Upper lobe of left lung (tissue), 6 donors: ENCODE data around the gene FGF1. TPM values are rescaled to one million over a fixed set of nuclear protein-coding genes. Genes with fewer than 3 reads are reported as not detected.

Experiments used
- ATAC-seq, 2 donors: fragments of 200-7000 bp; cut with Tn5 transposase; one replicate each; pipeline ENCODE4 v1.9.1; 2022; ENCODE audit warnings: mild to moderate bottlenecking in 2 of 2, moderate library complexity in 2 of 2; ENCODE audit not compliant: low FRiP score in 2 of 2
- DNase-seq, 2 donors: peaks; one replicate each; pipeline ENCODE4 v3.0.0-alpha.2; 2019 to 2020
- H3K27ac ChIP-seq, 4 donors: fragments of 200-600 bp; sonication (generic); one replicate each; pipeline ENCODE4 v1.5.1; 2016 to 2019
- H3K27me3 ChIP-seq, 4 donors: fragments of 200-600 bp; sonication (generic); one replicate each; pipeline ENCODE4 v1.5.1; 2017 to 2019
- H3K36me3 ChIP-seq, 4 donors: fragments of 200-600 bp; sonication (generic); one replicate each; pipeline ENCODE4 v1.5.1; 2016 to 2019
- H3K4me1 ChIP-seq, 4 donors: fragments of 200-600 bp; sonication (generic); one replicate each; pipeline ENCODE4 v1.5.1; 2018 to 2019
- H3K4me3 ChIP-seq, 4 donors: fragments of 200-600 bp; sonication (generic); one replicate each; pipeline ENCODE4 v1.5.1; 2017 to 2019; ENCODE audit warnings: mild to moderate bottlenecking in 2 of 4, moderate library complexity in 1 of 4
- H3K9me3 ChIP-seq, 4 donors: fragments of 200-600 bp; sonication (generic); one replicate each; pipeline ENCODE4 v1.5.1; 2018 to 2019
- CTCF ChIP-seq, 6 experiments: fragments of 450-650 bp in 4 of 6; fragments of 200-600 bp in 2 of 6; sonication (generic) in 2 of 6; IDR thresholded peaks; one replicate each; pipeline ENCODE4 v1.5.1; 2016 to 2019; ENCODE audit warnings: antibody characterized with exemption in 6 of 6
- EP300 ChIP-seq, 4 donors: sonication (generic); formaldehyde crosslinking; IDR thresholded peaks; one replicate each; pipeline ENCODE4 v1.5.1; 2017; ENCODE audit warnings: antibody characterized with exemption in 4 of 4, control low read depth in 2 of 4
- POLR2A ChIP-seq, 4 donors: fragments of 450-650 bp; IDR thresholded peaks; one replicate each; pipeline ENCODE4 v1.5.1; 2016 to 2017; ENCODE audit warnings: antibody characterized with exemption in 4 of 4, mild to moderate bottlenecking in 2 of 4
- POLR2AphosphoS5 ChIP-seq, 2 donors: sonication (generic); formaldehyde crosslinking; IDR thresholded peaks; one replicate each; pipeline ENCODE4 v1.5.1; 2017; ENCODE audit warnings: antibody characterized with exemption in 2 of 2
- WGBS, 2 donors: methylation state at CpG; one replicate each; pipeline ENCODE4 v1.1.5; 2017 to 2018; 5-methylcytosine and 5-hydroxymethylcytosine counted together
- total RNA-seq, 6 donors: library from RNA; depleted of rRNA in 4 of 6; stranded (reverse); fragments of >200 nt in 4 of 6; gene quantifications; one replicate each; pipeline versions ENCODE4 v1.1.0 to v1.2.1, GENCODE V29; 2016 to 2021
- donor health status: DM: no; HTN: no; CAD: no; lungs with moderate emphysema.
- donor health status: DM: no; HTN: yes; CAD: no; lungs with severe emphysema.

FGF1 gene
- total RNA-seq, 6 donors from 2014 or later: 0.63 to 1.3 (median 0.77) TPM; not detected in 2

- 45 to 49% methylated on average over 1 of the region's 1 CpG for WGBS, 2 donors
- DNase-seq: no peak
- Histone ChIP-seq H3K4me3 (no peak overlapping the region), H3K9me3 (no peaks in the 10 kb centered on the region), H3K4me1 (peaks cover 0 to 5% (median 0%) of the 10 kb centered on the region in 4 donors), H3K36me3 (no peaks in the 10 kb centered on the region), H3K27ac (no peak overlapping the region), H3K27me3 (no peaks in the 10 kb centered on the region)
- TF ChIP-seq POLR2AphosphoS5 (IDR thresholded peaks at IDR 0.05): no peak
- no peak for TF ChIP-seq EP300 (IDR thresholded peaks at IDR 0.05)
- TF ChIP-seq POLR2A (IDR thresholded peaks at IDR 0.05): no peak
- no peak for TF ChIP-seq CTCF (IDR thresholded peaks at IDR 0.05)
- ATAC-seq: no peak
Measured at GRCh38 chr5:142645456-142645855, 40.4 kb downstream of the FGF1 start.

GRCh38 chr5:142644640-142645361 lies 41.1 kb downstream of the FGF1 start:
- TF ChIP-seq EP300 (IDR thresholded peaks at IDR 0.05) (no peak), POLR2AphosphoS5 (IDR thresholded peaks at IDR 0.05) (no peak), POLR2A (IDR thresholded peaks at IDR 0.05) (no peak), CTCF (IDR thresholded peaks at IDR 0.05) (no peak)
- Histone ChIP-seq H3K9me3 (no peaks in the 10 kb centered on the region), H3K27me3 (no peaks in the 10 kb centered on the region), H3K4me3 (no peak overlapping the region), H3K4me1 (peaks cover 0 to 5% (median 0%) of the 10 kb centered on the region in 4 donors), H3K36me3 (no peaks in the 10 kb centered on the region), H3K27ac (no peak overlapping the region)
- no peak for DNase-seq
- WGBS, 2 donors: 57 to 68% methylated on average over 10 of the region's 10 CpGs
- peak; percentile 56 to 91 for ATAC-seq

- no peak for ATAC-seq
Measured at GRCh38 chr5:142644127-142644526, 41.8 kb downstream of the FGF1 start.

GRCh38 chr5:142643634-142644033 lies 42.3 kb downstream of the FGF1 start:
- DNase-seq: no peak
- Histone ChIP-seq H3K9me3 (no peaks in the 10 kb centered on the region), H3K27ac (no peak overlapping the region), H3K27me3 (no peaks in the 10 kb centered on the region), H3K4me3 (no peak overlapping the region), H3K36me3 (no peaks in the 10 kb centered on the region), H3K4me1 (peaks cover 0 to 5% (median 0%) of the 10 kb centered on the region in 4 donors)
- no peak for ATAC-seq
- TF ChIP-seq EP300 (IDR thresholded peaks at IDR 0.05) (no peak), POLR2A (IDR thresholded peaks at IDR 0.05) (no peak), POLR2AphosphoS5 (IDR thresholded peaks at IDR 0.05) (no peak), CTCF (IDR thresholded peaks at IDR 0.05) (no peak)
- WGBS, 2 donors: 87% methylated on average over 5 of the region's 5 CpGs

More at GRCh38 chr5:142644127-142644526, 41.8 kb downstream of the FGF1 start:
- Histone ChIP-seq H3K4me1 (peaks cover 0 to 5% (median 0%) of the 10 kb centered on the region in 4 donors), H3K9me3 (no peaks in the 10 kb centered on the region), H3K4me3 (no peak overlapping the region), H3K27ac (no peak overlapping the region), H3K27me3 (no peaks in the 10 kb centered on the region), H3K36me3 (no peaks in the 10 kb centered on the region)
- no peak for DNase-seq
- WGBS, 2 donors: 89 to 99% methylated on average over 5 of the region's 5 CpGs
- TF ChIP-seq EP300 (IDR thresholded peaks at IDR 0.05): no peak
- TF ChIP-seq POLR2AphosphoS5 (IDR thresholded peaks at IDR 0.05): no peak
- TF ChIP-seq CTCF (IDR thresholded peaks at IDR 0.05): no peak
- TF ChIP-seq POLR2A (IDR thresholded peaks at IDR 0.05): no peak

- 90 to 91% methylated on average over 1 to 3 of the region's 3 CpGs for WGBS, 2 donors
- TF ChIP-seq POLR2AphosphoS5 (IDR thresholded peaks at IDR 0.05) (no peak), EP300 (IDR thresholded peaks at IDR 0.05) (no peak), CTCF (IDR thresholded peaks at IDR 0.05) (no peak), POLR2A (IDR thresholded peaks at IDR 0.05) (no peak)
- Histone ChIP-seq H3K27ac (no peak overlapping the region), H3K36me3 (no peaks in the 10 kb centered on the region), H3K9me3 (no peaks in the 10 kb centered on the region), H3K4me3 (no peak overlapping the region), H3K4me1 (peaks cover 0 to 5% (median 0%) of the 10 kb centered on the region in 4 donors), H3K27me3 (no peaks in the 10 kb centered on the region)
- DNase-seq (no peak), ATAC-seq (no peak)
Measured at GRCh38 chr5:142642427-142642826, 43.5 kb downstream of the FGF1 start.
